Vagina (tissue), 2 donors: ENCODE data around the gene CCNG2.

Experiments used
- POLR2A ChIP-seq, 2 donors: fragments of 450-650 bp; IDR thresholded peaks; one replicate each; pipeline ENCODE4 v1.6.1; 2017; ENCODE audit warnings: antibody characterized with exemption in 2 of 2, mild to moderate bottlenecking in 2 of 2, moderate library complexity in 2 of 2
- POLR2AphosphoS5 ChIP-seq, 2 donors: sonication (generic); formaldehyde crosslinking; IDR thresholded peaks; one replicate each; pipeline ENCODE4 v1.9.0; 2017; ENCODE audit warnings: antibody characterized with exemption in 2 of 2, mild to moderate bottlenecking in 2 of 2, low read depth in 1 of 2; ENCODE audit not compliant: insufficient read depth in 1 of 2
- TF ChIP-seq, protein P1 (sequence below), 3 experiments: fragments of 450-650 bp in 2 of 3; fragments of 200-600 bp in 1 of 3; sonication (generic) in 1 of 3; IDR thresholded peaks; one replicate each; pipeline ENCODE4 v1.5.1; 2017 to 2019; ENCODE audit warnings: antibody characterized with exemption in 3 of 3, mild to moderate bottlenecking in 2 of 3, moderate library complexity in 2 of 3

DNA sequence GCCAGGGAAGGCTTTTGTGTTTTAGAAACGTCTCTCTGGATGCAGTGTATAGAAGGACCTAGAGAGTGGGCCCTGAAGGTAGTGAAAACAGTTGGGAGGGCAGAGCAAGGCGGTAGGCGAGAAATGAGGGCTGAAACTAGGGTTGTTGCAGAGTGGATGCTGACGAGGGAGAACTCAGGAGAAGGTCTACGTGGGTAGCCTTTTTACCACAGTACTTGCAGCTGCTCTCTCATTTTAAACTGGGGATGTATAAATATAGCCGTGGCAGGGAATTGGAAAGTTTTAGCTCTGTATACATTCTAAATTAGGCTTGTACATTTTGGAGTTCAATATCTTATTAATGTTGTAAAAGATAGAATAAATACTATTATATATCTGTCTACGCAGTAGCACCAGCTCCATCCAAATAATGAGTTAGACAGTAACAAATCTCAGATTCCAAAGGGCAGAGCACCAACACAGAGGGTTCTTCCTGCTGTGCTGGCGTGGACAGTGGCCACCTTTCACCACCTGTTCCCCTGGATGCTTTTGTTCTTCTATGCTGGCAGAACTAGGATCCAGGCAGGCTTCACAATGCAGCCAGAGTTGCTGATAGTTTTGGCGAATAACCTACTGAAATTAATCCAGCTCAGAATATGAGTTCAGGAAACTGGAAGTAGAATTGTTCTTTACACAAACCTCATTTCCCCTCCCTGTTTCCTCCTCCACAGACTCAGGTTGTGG, 31.7 kb downstream of the CCNG2 start:
- TF ChIP-seq, protein P1, sequence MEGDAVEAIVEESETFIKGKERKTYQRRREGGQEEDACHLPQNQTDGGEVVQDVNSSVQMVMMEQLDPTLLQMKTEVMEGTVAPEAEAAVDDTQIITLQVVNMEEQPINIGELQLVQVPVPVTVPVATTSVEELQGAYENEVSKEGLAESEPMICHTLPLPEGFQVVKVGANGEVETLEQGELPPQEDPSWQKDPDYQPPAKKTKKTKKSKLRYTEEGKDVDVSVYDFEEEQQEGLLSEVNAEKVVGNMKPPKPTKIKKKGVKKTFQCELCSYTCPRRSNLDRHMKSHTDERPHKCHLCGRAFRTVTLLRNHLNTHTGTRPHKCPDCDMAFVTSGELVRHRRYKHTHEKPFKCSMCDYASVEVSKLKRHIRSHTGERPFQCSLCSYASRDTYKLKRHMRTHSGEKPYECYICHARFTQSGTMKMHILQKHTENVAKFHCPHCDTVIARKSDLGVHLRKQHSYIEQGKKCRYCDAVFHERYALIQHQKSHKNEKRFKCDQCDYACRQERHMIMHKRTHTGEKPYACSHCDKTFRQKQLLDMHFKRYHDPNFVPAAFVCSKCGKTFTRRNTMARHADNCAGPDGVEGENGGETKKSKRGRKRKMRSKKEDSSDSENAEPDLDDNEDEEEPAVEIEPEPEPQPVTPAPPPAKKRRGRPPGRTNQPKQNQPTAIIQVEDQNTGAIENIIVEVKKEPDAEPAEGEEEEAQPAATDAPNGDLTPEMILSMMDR (IDR thresholded peaks at IDR 0.05) = no peak
- TF ChIP-seq POLR2A (IDR thresholded peaks at IDR 0.05) = no peak
- no peak for TF ChIP-seq POLR2AphosphoS5 (IDR thresholded peaks at IDR 0.05; ENCODE audit: insufficient read depth in 1 of 2, low read depth in 1 of 2)
